ENCODE data around the gene ATP5F1E. TPM values are rescaled to one million over a fixed set of nuclear protein-coding genes. Genes with fewer than 3 reads are reported as not detected.

The ATP5F1E gene
- total RNA-seq, 3 donors from 2014 or later: 86.1 to 99.3 (median 95.0) TPM

Other genes starting within 250 kb of the ATP5F1E start
- gene GNAS-AS1, start 181.4 kb downstream of the ATP5F1E start, total RNA-seq: under 1 TPM; 0.38 to 0.96 (median 0.40) TPM
- 100 to 1,000 TPM; 390 to 448 (median 440) TPM for gene GNAS, start 179.6 kb downstream of the ATP5F1E start, total RNA-seq
- gene NELFCD, start 51.1 kb downstream of the ATP5F1E start, total RNA-seq: 100 to 1,000 TPM; 119 to 146 (median 128) TPM
- gene CTSZ, start 25.1 kb downstream of the ATP5F1E start, total RNA-seq: 10 to 100 TPM; 18.7 to 27.9 (median 20.0) TPM
- gene TUBB1, start 12.9 kb downstream of the ATP5F1E start, total RNA-seq: not detected
- gene PRELID3B, start 10.5 kb upstream of the ATP5F1E start, total RNA-seq: 100 to 1,000 TPM; 147 to 174 (median 160) TPM
- 1 to 10 TPM; 1.8 to 2.5 (median 2.2) TPM for gene ZNF831, start 131.5 kb upstream of the ATP5F1E start, total RNA-seq

Data from activated T-cell treated with anti-CD3 and anti-CD28 coated beads, Interleukin-2, amount 50 U/mL, for 4 hours (primary cell).